Activated CD4-positive, alpha-beta T cell treated with anti-CD3 and anti-CD28 coated beads, Interleukin-2, amount 50 U/mL, for 48 hours (primary cell): Measurements from ENCODE around the gene PDS5B.
"Not testable (repeated sequence)": the region's sequence is repeated elsewhere in the genome, so short reads cannot be mapped to it uniquely, and the experiment has no call there.

Experiments used
- DNase-seq, 2 experiments: peaks; one replicate each; pipeline ENCODE4 v3.0.0-alpha.2; 2020

The PDS5B gene

GRCh38 chr13:32586080-32586900 lies at the start of gene PDS5B:
PDS5B (plus strand) TSS chr13:32586452; CDS start chr13:32648773, 62,321 bp downstream.
- peak; percentile 90 to 91 for DNase-seq

- peak; percentile 45 to 55 for DNase-seq
These were observed 48.6 kb upstream of the PDS5B start for GRCh38 chr13:32537580-32538142.

GRCh38 chr13:32538143-32538620 lies 48.1 kb upstream of the PDS5B start:
- DNase-seq, result peak in 1 of 2 experiments; percentile 71

- peak; percentile 87 to 91 for DNase-seq
These were observed 47.5 kb upstream of the PDS5B start, which contains the start of gene N4BP2L2 for GRCh38 chr13:32538621-32539246. N4BP2L2 (minus strand) TSS chr13:32538795; CDS start chr13:32537027, 1,768 bp downstream.

GRCh38 chr13:32542221-32542620 lies 44.0 kb upstream of the PDS5B start:
- no peak for DNase-seq

- no peak for DNase-seq
These were observed 41.2 kb upstream of the PDS5B start for GRCh38 chr13:32545083-32545482.

- DNase-seq, result no peak
These were observed 37.4 kb upstream of the PDS5B start for GRCh38 chr13:32548837-32549236.

GRCh38 chr13:32549788-32550187 lies 36.5 kb upstream of the PDS5B start:
- no peak for DNase-seq

- no peak for DNase-seq
These were observed 32.5 kb upstream of the PDS5B start for GRCh38 chr13:32553720-32554119.

GRCh38 chr13:32555613-32556012 lies 30.6 kb upstream of the PDS5B start:
- no peak for DNase-seq

- not testable (repeated sequence) for DNase-seq
These were observed 25.4 kb upstream of the PDS5B start for GRCh38 chr13:32560842-32561241.

GRCh38 chr13:32575687-32576086 lies 10.6 kb upstream of the PDS5B start:
- not testable (repeated sequence) for DNase-seq

GRCh38 chr13:32577032-32577431 lies 9.2 kb upstream of the PDS5B start:
- no peak for DNase-seq

- no peak for DNase-seq
These were observed 5.0 kb upstream of the PDS5B start for GRCh38 chr13:32581177-32581786.

GRCh38 chr13:32582281-32582680 lies 4.0 kb upstream of the PDS5B start:
- DNase-seq, result no peak

GRCh38 chr13:32582991-32583390 lies 3.3 kb upstream of the PDS5B start:
- DNase-seq, result no peak

GRCh38 chr13:32585550-32586079 lies 637 bp upstream of the PDS5B start:
- peak; percentile 7 to 8 for DNase-seq

GRCh38 chr13:32587011-32587810 lies 959 bp downstream of the PDS5B start:
- DNase-seq, result peak; percentile 58 to 67

GRCh38 chr13:32587811-32588170 lies 1.5 kb downstream of the PDS5B start:
- DNase-seq, result no peak

GRCh38 chr13:32588736-32589135 lies 2.5 kb downstream of the PDS5B start:
- DNase-seq, result no peak

GRCh38 chr13:32589471-32589870 lies 3.2 kb downstream of the PDS5B start:
- no peak for DNase-seq

GRCh38 chr13:32590266-32590665 lies 4.0 kb downstream of the PDS5B start:
- no peak for DNase-seq
